Measurements from ENCODE around the gene FBXO34.

DNA sequence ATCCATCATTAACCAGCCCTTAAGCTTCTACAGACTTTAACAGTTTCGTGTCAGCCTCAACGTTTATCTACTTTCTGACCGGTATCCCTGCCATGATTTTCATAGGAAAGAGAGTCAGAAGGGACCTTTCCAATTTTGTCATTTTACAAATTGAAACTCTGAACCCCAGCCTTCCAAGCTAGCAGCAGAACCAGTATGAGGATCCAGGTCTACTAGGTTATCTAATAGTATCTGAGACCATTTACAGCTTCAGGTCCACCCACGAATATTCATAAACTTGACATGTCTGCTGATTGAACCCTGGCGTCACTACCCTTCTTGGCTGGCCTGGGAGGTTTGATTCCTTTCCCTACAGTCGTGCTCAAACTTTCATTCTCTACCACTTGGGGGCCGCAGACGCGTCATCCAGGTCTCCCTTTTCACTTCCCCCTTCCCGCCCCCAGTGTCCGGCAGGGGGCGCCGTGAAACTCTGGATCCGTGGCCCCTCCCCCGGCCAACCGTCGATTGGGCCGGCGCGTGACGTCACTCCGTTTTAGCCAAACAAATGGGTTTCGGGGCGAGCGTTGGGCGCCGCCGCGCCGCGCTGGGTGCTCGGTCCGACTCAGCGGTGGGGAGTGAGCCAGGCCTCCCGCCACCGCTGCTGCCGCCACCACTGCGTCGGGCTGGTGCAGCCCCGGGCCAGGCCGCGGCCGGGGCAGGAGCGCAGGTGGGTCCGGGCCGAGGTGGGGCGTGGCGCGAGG, at the start of gene FBXO34:
- TF ChIP-seq, protein P1, sequence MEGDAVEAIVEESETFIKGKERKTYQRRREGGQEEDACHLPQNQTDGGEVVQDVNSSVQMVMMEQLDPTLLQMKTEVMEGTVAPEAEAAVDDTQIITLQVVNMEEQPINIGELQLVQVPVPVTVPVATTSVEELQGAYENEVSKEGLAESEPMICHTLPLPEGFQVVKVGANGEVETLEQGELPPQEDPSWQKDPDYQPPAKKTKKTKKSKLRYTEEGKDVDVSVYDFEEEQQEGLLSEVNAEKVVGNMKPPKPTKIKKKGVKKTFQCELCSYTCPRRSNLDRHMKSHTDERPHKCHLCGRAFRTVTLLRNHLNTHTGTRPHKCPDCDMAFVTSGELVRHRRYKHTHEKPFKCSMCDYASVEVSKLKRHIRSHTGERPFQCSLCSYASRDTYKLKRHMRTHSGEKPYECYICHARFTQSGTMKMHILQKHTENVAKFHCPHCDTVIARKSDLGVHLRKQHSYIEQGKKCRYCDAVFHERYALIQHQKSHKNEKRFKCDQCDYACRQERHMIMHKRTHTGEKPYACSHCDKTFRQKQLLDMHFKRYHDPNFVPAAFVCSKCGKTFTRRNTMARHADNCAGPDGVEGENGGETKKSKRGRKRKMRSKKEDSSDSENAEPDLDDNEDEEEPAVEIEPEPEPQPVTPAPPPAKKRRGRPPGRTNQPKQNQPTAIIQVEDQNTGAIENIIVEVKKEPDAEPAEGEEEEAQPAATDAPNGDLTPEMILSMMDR (IDR thresholded peaks at IDR 0.05; ENCODE audit: borderline replicate concordance, extremely low read depth, low read length, poor library complexity, severe bottlenecking), result peak; percentile 100
- TF ChIP-seq EZH2 (IDR thresholded peaks at IDR 0.05; ENCODE audit: borderline replicate concordance, low read depth, low read length, severe bottlenecking), result no peak
